Measurements from ENCODE around the gene MCM10. TPM values are rescaled to one million over a fixed set of nuclear protein-coding genes. Genes with fewer than 3 reads are reported as not detected.

Gene MCM10
- total and polyA plus RNA-seq, 7 donors, result 0.07 to 0.83 (median 0.17) TPM; not detected in 1

- TF ChIP-seq CTCF (IDR thresholded peaks at IDR 0.05), result no peak
- H3K9me3 ChIP-seq, result no peaks in the 10 kb centered on the region
- no peak for ATAC-seq
- no peak overlapping the region for H3K27ac ChIP-seq
- no peak overlapping the region for H3K4me3 ChIP-seq
- intact Hi-C loops (cut with DNase I), result no loop called here
- no peaks in the 10 kb centered on the region for H3K4me1 ChIP-seq
- DNase-seq, result no peak
- no peaks in the 10 kb centered on the region for H3K27me3 ChIP-seq (ENCODE audit: insufficient read depth in 3 of 3, low read length in 2 of 3)
- WGBS, 3 donors, result 81 to 87% (median 81%) methylated on average over 6 of the region's 6 CpGs
- H3K36me3 ChIP-seq (ENCODE audit: insufficient read depth in 1 of 2, low read depth in 1 of 2), result no peaks in the 10 kb centered on the region
Observed at GRCh38 chr10:13168781-13169180, 7.4 kb downstream of the MCM10 start.

- DNase-seq (no peak), ATAC-seq (no peak)
- Histone ChIP-seq H3K36me3 (ENCODE audit: insufficient read depth in 1 of 2, low read depth in 1 of 2) (no peaks in the 10 kb centered on the region), H3K4me1 (no peaks in the 10 kb centered on the region), H3K9me3 (no peaks in the 10 kb centered on the region), H3K27ac (no peak overlapping the region), H3K4me3 (no peak overlapping the region), H3K27me3 (ENCODE audit: insufficient read depth in 3 of 3, low read length in 2 of 3) (no peaks in the 10 kb centered on the region)
- WGBS, 3 donors, result 93 to 100% (median 97%) methylated on average over 2 of the region's 2 CpGs
- TF ChIP-seq CTCF (IDR thresholded peaks at IDR 0.05), result no peak
- intact Hi-C loops (cut with DNase I), result no loop called here
Observed at GRCh38 chr10:13173616-13174015, 12.3 kb downstream of the MCM10 start.

DNA sequence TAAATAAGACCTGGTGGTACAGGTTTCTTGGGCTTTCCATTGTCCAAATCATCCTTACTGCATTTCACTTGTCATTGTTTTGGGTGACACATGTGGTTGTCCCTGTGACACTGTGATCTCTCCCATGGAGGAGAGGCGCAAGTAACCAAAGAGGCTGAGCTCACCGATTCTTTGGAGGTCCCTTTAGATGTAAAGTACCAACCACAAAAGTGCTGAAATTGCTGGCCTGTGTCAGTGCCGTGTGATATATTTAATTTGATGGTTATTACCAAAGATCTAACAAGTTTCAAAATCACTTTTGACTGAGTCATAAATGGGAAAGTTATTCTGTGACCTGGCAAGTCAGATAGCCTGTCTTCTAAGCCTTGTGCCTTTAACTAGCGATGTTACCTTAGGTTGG is 19.4 kb downstream of the MCM10 start:
- 91 to 98% (median 96%) methylated on average over 4 of the region's 4 CpGs for WGBS, 3 donors

DNA sequence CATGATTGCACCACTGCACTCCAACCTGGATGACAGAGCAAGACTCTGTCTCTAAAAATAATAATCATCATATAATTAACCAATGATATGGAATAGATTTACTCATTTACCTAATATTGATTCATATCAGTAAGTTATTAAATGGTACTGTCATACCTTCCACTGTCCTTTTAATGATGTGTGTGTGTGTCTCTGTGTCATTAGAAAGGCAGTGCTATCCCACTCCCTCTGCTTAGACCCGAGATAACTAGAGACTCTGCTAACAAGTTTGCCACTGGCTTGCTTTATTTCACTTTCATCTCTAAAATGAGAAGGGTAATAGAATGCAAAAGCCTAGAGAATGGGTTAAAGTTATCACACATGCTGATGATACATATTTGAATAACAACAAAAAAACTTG is 21.1 kb downstream of the MCM10 start:
- Histone ChIP-seq H3K4me3 (no peak overlapping the region), H3K27ac (no peak overlapping the region), H3K9me3 (no peaks in the 10 kb centered on the region), H3K36me3 (ENCODE audit: insufficient read depth in 1 of 2, low read depth in 1 of 2) (no peaks in the 10 kb centered on the region), H3K27me3 (ENCODE audit: insufficient read depth in 3 of 3, low read length in 2 of 3) (no peaks in the 10 kb centered on the region), H3K4me1 (peaks cover 15% of the 10 kb centered on the region)
- no peak for ATAC-seq
- intact Hi-C loops (cut with DNase I), result no loop called here
- WGBS, 3 donors, result 88 to 93% (median 89%) methylated on average over 1 of the region's 1 CpG
- DNase-seq, result no peak
- no peak for TF ChIP-seq CTCF (IDR thresholded peaks at IDR 0.05)

More for the DNA sequence above, 19.4 kb downstream of the MCM10 start:
- Histone ChIP-seq H3K27me3 (ENCODE audit: insufficient read depth in 3 of 3, low read length in 2 of 3) (no peaks in the 10 kb centered on the region), H3K27ac (no peak overlapping the region), H3K4me3 (no peak overlapping the region), H3K4me1 (peaks cover 13% of the 10 kb centered on the region), H3K9me3 (no peaks in the 10 kb centered on the region), H3K36me3 (ENCODE audit: insufficient read depth in 1 of 2, low read depth in 1 of 2) (no peaks in the 10 kb centered on the region)
- no peak for ATAC-seq
- DNase-seq, result no peak
- intact Hi-C loops (cut with DNase I), result no loop called here
- TF ChIP-seq CTCF (IDR thresholded peaks at IDR 0.05), result no peak

- Histone ChIP-seq H3K4me3 (no peak overlapping the region), H3K36me3 (ENCODE audit: insufficient read depth in 1 of 2, low read depth in 1 of 2) (no peaks in the 10 kb centered on the region), H3K27me3 (ENCODE audit: insufficient read depth in 3 of 3, low read length in 2 of 3) (no peaks in the 10 kb centered on the region), H3K4me1 (peaks cover 15% of the 10 kb centered on the region), H3K9me3 (no peaks in the 10 kb centered on the region), H3K27ac (no peak overlapping the region)
- DNase-seq, result no peak
- 65 to 93% (median 69%) methylated on average over 5 of the region's 5 CpGs for WGBS, 3 donors
- TF ChIP-seq CTCF (IDR thresholded peaks at IDR 0.05), result no peak
- no peak for ATAC-seq
- intact Hi-C loops (cut with DNase I), result no loop called here
Observed at GRCh38 chr10:13183625-13184024, 22.3 kb downstream of the MCM10 start.
